Activated T-cell treated with anti-CD3 and anti-CD28 coated beads, Interleukin-2, amount 50 U/mL, for 24 hours (primary cell): ENCODE measurements around the gene GRM7.

Source experiments
- DNase-seq: peaks from one replicate; pipeline ENCODE4 v3.0.0-alpha.2; 2020
- H3K27ac Mint-ChIP-seq: 2 replicates; pipeline ENCODE4 v1.8.0; 2020; ENCODE audit warnings: mild to moderate bottlenecking, mixed read lengths
- H3K27me3 Mint-ChIP-seq: 2 replicates; pipeline ENCODE4 v1.8.0; 2020; ENCODE audit warnings: mixed read lengths
- H3K36me3 Mint-ChIP-seq: 2 replicates; pipeline ENCODE4 v1.8.0; 2020; ENCODE audit warnings: low read depth, mixed read lengths
- H3K4me1 Mint-ChIP-seq: 2 replicates; pipeline ENCODE4 v1.8.0; 2020; ENCODE audit warnings: low read depth, mixed read lengths
- H3K4me3 Mint-ChIP-seq: 2 replicates; pipeline ENCODE4 v1.8.0; 2020; ENCODE audit warnings: mild to moderate bottlenecking, moderate library complexity, mixed read lengths
- H3K9me3 Mint-ChIP-seq: 2 replicates; pipeline ENCODE4 v1.8.0; 2020; ENCODE audit warnings: mixed read lengths

GRM7 gene

GRCh38 chr3:7265736-7266135 lies 404.8 kb downstream of the GRM7 start:
- Mint-ChIP-seq H3K4me3 (no peak overlapping the region), H3K27me3 (peaks cover 4% of the 10 kb centered on the region), H3K9me3 (no peaks in the 10 kb centered on the region), H3K4me1 (no peaks in the 10 kb centered on the region), H3K27ac (no peak overlapping the region), H3K36me3 (no peaks in the 10 kb centered on the region)
- no peak for DNase-seq

GRCh38 chr3:7266551-7266950 lies 405.6 kb downstream of the GRM7 start:
- Mint-ChIP-seq H3K4me1 (no peaks in the 10 kb centered on the region), H3K9me3 (no peaks in the 10 kb centered on the region), H3K27me3 (peaks cover 4% of the 10 kb centered on the region), H3K27ac (no peak overlapping the region), H3K36me3 (no peaks in the 10 kb centered on the region), H3K4me3 (no peak overlapping the region)
- no peak for DNase-seq

- Mint-ChIP-seq H3K27me3 (no peaks in the 10 kb centered on the region), H3K9me3 (no peaks in the 10 kb centered on the region), H3K4me1 (no peaks in the 10 kb centered on the region), H3K27ac (no peak overlapping the region), H3K4me3 (no peak overlapping the region), H3K36me3 (no peaks in the 10 kb centered on the region)
- DNase-seq: no peak
These were observed 409.8 kb downstream of the GRM7 start for GRCh38 chr3:7270731-7271130.

DNA sequence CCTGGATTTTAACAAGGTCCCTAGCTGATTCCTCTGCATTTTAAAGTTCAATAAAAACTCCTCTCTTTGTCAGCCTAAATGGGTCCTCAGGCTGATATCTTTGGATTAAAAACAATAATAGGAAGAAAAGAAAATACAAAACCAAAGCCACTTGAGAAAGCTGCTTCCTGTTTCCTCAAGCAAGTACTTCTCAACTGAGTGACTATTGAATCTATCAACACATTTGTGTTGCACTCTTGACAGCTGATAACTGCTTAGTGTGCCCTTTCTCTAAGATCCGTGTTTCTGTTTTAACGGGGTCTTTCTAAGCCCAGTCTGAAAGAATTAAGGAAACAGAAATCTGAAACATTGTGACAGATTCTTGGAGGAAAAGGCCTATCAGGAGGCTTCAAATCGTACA lies 410.7 kb downstream of the GRM7 start:
- DNase-seq: no peak
- H3K27ac Mint-ChIP-seq: no peak overlapping the region
- no peaks in the 10 kb centered on the region for H3K27me3 Mint-ChIP-seq
- H3K4me3 Mint-ChIP-seq: no peak overlapping the region
- no peaks in the 10 kb centered on the region for H3K9me3 Mint-ChIP-seq
- no peaks in the 10 kb centered on the region for H3K4me1 Mint-ChIP-seq
- H3K36me3 Mint-ChIP-seq: no peaks in the 10 kb centered on the region

DNA sequence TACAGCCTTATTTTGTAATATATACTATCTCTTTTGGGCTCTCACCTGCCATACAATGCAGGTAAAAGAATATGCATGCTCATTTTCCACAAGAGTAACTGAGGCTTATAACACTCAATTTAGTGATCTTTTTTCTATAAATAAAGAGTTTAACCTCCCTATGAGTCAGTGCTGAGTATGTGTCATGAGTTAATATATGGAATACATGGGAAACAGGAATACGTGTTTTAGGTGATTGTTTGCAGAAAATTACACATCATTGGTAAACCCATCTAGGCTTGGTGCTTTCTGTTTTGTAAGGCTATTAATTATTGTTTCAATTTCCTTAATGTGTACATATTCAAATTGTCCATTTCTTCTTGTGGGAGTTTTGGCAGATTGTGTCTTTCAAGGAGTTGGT lies 411.3 kb downstream of the GRM7 start:
- Mint-ChIP-seq H3K4me3 (no peak overlapping the region), H3K4me1 (no peaks in the 10 kb centered on the region), H3K36me3 (no peaks in the 10 kb centered on the region), H3K9me3 (no peaks in the 10 kb centered on the region), H3K27me3 (no peaks in the 10 kb centered on the region), H3K27ac (no peak overlapping the region)
- DNase-seq: no peak

- H3K4me1 Mint-ChIP-seq: no peaks in the 10 kb centered on the region
- no peak overlapping the region for H3K4me3 Mint-ChIP-seq
- DNase-seq: no peak
- no peaks in the 10 kb centered on the region for H3K36me3 Mint-ChIP-seq
- no peak overlapping the region for H3K27ac Mint-ChIP-seq
- no peaks in the 10 kb centered on the region for H3K9me3 Mint-ChIP-seq
- H3K27me3 Mint-ChIP-seq: no peaks in the 10 kb centered on the region
These were observed 414.5 kb downstream of the GRM7 start for GRCh38 chr3:7275396-7275795.

DNA sequence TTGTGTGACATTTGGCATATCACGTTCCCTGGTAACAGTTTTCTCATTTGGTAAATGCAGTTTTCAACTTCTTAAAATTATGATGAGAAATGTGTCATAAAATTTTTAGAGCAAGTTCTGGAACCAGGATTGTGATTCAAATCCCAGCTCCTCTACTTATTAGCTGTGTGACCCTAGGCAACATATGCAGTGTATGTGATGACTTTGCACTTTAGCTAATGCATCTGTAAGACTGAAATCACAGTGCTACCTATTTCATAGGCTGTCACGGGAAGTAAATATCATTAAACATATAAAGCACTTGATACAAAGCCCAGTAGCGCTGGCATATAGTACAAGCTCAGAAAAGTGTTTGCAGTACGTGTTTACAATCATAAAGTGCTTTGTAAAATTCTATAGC lies 419.4 kb downstream of the GRM7 start:
- Mint-ChIP-seq H3K4me1 (no peaks in the 10 kb centered on the region), H3K27me3 (no peaks in the 10 kb centered on the region), H3K4me3 (no peak overlapping the region), H3K27ac (no peak overlapping the region), H3K9me3 (no peaks in the 10 kb centered on the region), H3K36me3 (no peaks in the 10 kb centered on the region)
- DNase-seq: no peak

DNA sequence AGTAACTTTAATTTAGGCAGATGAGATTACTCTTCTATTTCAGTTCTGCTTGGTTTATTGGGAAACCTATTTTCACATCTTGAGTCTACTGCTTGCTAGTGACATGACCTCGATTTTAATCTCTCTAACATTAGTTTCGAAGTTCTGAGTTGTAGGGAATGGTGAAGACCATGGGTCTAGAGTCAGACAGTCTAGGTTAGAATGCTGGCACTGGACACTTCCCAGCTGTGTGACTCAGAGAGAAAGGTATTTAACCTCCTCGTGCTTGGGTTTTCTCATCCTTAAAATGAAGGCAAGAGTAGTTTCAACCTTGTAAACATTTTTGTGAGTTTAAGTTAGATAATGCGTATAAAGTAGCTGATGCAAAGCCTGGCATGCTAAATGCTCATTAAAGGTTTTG lies 422.1 kb downstream of the GRM7 start:
- Mint-ChIP-seq H3K27me3 (no peaks in the 10 kb centered on the region), H3K4me1 (no peaks in the 10 kb centered on the region), H3K4me3 (no peak overlapping the region), H3K9me3 (no peaks in the 10 kb centered on the region), H3K27ac (no peak overlapping the region), H3K36me3 (no peaks in the 10 kb centered on the region)
- DNase-seq: no peak

DNA sequence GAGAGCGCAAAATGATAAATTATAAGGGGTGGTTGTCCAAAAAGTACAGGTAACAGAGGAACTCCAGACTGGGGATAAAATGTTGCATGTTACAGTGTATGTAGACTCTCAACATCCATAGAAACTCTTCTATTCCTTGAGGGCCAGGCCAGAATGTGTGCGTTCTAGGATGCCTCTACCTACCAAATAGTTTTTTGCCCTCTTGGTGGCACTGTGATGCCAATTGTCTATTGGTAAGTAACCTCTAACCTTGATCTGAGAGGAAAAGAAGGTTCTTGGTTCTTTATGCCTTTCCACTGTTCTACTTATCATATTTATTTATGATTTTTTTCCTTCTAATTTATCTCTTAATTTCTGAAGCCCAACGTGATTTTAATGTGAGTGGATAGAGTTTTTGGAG lies 424.6 kb downstream of the GRM7 start:
- no peaks in the 10 kb centered on the region for H3K9me3 Mint-ChIP-seq
- H3K4me3 Mint-ChIP-seq: no peak overlapping the region
- H3K4me1 Mint-ChIP-seq: no peaks in the 10 kb centered on the region
- H3K36me3 Mint-ChIP-seq: no peaks in the 10 kb centered on the region
- H3K27ac Mint-ChIP-seq: no peak overlapping the region
- DNase-seq: no peak
- H3K27me3 Mint-ChIP-seq: no peaks in the 10 kb centered on the region

DNA sequence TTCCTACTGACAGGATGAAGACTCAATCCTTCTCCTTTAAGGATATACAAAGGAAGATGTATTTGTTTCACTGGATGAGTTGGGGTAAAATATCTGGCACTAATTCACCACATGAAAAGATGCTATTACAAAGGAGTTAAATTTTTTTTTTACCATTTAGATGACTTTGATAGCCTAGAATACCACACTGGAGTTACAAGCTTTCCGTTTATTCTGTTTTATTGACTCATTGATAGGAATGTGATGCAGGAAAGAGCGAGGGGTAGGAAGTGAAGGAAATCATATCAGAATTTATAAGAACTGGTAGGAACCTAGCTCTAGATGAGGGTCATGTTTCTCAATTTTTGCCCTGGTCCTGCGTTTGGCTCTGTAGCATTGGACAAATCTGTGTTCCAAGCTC lies 427.2 kb downstream of the GRM7 start:
- Mint-ChIP-seq H3K9me3 (no peaks in the 10 kb centered on the region), H3K36me3 (no peaks in the 10 kb centered on the region), H3K4me1 (peaks cover 4% of the 10 kb centered on the region), H3K27ac (no peak overlapping the region), H3K4me3 (no peak overlapping the region), H3K27me3 (no peaks in the 10 kb centered on the region)
- no peak for DNase-seq

GRCh38 chr3:7289121-7289520 lies 428.2 kb downstream of the GRM7 start:
- Mint-ChIP-seq H3K36me3 (no peaks in the 10 kb centered on the region), H3K4me3 (no peak overlapping the region), H3K4me1 (peaks cover 4% of the 10 kb centered on the region), H3K27ac (no peak overlapping the region), H3K9me3 (no peaks in the 10 kb centered on the region), H3K27me3 (no peaks in the 10 kb centered on the region)
- no peak for DNase-seq

DNA sequence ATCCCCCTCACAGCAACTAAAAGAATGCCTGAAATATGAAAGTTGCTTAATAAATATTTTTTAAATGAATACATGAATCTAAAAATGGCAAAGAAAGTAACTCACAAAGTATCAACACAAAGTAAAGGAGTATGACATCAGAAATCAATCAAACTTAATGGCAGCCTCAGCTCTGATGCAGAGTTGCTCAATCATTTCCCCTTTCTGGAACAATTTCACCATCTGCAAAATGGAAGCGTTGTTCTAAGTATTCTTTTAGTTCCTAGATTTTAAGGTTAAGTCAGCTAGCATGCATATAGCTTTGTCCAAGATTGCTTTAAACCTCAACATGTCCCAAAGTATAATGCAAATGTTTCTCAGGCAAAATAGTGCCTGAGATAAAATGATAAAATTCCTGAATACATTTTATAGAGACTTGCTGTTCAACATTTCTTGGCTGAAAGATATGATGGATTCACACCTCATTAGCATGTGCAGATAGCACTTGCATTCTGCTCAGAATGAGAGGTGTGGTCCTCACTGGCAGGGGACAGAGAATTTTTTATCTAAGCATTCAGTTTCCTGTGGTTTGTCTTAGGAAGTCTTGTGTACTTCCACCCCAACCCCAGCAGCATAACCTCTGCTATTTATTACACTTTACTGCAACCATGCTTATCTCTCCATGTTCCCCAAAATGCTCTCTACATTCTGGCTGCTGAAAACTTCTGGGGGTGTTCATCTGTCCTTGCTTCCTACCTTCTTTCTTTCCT lies 429.3 kb downstream of the GRM7 start:
- Mint-ChIP-seq H3K27ac (no peak overlapping the region), H3K36me3 (no peaks in the 10 kb centered on the region), H3K4me1 (peaks cover 4% of the 10 kb centered on the region), H3K27me3 (no peaks in the 10 kb centered on the region), H3K4me3 (no peak overlapping the region), H3K9me3 (no peaks in the 10 kb centered on the region)
- no peak for DNase-seq

DNA sequence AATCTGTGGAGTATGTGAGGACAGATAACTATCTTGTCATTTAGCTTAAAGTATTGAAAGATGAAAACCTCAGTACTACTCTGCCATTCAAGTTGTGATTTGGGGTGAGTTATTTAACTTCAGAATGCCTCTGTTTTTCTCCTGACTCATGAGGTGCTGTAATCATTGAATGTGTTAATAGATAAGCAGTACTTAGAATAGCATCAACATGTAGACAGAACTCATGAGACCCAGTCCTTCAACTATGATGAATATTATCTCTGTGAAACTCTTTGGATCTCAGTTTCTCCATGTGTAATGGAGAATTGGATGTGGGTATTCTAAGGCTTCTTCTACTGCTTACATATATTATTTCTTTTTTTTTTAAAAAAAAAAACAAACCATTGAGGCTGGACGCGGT lies 431.4 kb downstream of the GRM7 start:
- Mint-ChIP-seq H3K27ac (no peak overlapping the region), H3K36me3 (no peaks in the 10 kb centered on the region), H3K9me3 (no peaks in the 10 kb centered on the region), H3K4me3 (no peak overlapping the region), H3K27me3 (no peaks in the 10 kb centered on the region), H3K4me1 (peaks cover 4% of the 10 kb centered on the region)
- DNase-seq: no peak

DNA sequence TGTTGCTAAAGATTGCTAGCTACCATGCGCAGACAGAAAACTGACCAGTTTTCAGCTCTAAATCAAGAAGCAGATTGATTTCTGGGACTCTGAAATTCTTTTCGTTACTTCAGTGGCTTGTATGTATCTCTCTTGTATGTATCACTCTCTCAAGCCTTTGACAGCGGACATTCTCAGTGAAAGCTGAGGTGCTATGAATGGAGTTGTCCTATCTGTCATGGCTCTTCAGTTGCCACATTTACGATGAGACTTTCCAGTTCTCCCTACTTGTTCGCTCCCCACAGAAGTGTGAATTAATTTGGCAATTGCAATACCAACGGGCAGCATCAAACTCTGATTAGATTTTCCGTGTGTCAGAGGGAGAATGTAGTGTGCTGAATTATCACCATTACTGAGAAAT lies 432.4 kb downstream of the GRM7 start:
- Mint-ChIP-seq H3K27me3 (no peaks in the 10 kb centered on the region), H3K36me3 (no peaks in the 10 kb centered on the region), H3K27ac (no peak overlapping the region)

DNA sequence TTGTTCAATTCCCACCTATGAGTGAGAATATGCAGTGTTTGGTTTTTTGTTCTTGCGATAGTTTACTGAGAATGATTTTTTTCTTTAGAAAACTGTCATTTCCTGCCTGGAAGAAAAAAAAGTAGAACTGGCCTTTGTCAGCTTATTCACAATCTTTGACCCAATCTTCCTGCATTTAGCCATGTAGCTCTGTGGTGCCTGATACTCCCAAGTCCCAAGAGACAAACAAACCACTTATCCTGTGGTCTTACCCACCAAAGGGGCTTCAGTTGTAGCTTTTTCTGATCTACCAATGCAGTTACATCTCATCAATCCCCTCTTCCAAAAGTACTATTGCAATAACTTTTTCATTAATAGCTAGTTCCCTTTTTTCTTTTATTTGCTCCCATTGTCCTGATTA lies 444.6 kb downstream of the GRM7 start:
- no peak overlapping the region for H3K27ac Mint-ChIP-seq
- no peak overlapping the region for H3K4me3 Mint-ChIP-seq
- DNase-seq: no peak

More for the DNA sequence above, 432.4 kb downstream of the GRM7 start:
- DNase-seq: no peak
- no peak overlapping the region for H3K4me3 Mint-ChIP-seq
- H3K9me3 Mint-ChIP-seq: no peaks in the 10 kb centered on the region
- peaks cover 4% of the 10 kb centered on the region for H3K4me1 Mint-ChIP-seq

GRCh38 chr3:7306901-7307300 lies 446.0 kb downstream of the GRM7 start:
- Mint-ChIP-seq H3K4me3 (no peak overlapping the region), H3K27me3 (peaks cover 12% of the 10 kb centered on the region), H3K36me3 (no peaks in the 10 kb centered on the region), H3K9me3 (peaks cover 4% of the 10 kb centered on the region), H3K27ac (no peak overlapping the region), H3K4me1 (no peaks in the 10 kb centered on the region)
- no peak for DNase-seq

More for the DNA sequence above, 444.6 kb downstream of the GRM7 start:
- Mint-ChIP-seq H3K4me1 (no peaks in the 10 kb centered on the region), H3K9me3 (peaks cover 4% of the 10 kb centered on the region), H3K36me3 (no peaks in the 10 kb centered on the region), H3K27me3 (peaks cover 12% of the 10 kb centered on the region)
